GM21717 (cell line): Measurements from ENCODE around the gene IDH2.

Experiments used
- ATAC-seq: cut with Tn5 transposase; IDR thresholded peaks from one replicate; pipeline ENCODE4 v1.9.1; 2021; ENCODE audit warnings: mild to moderate bottlenecking, moderate library complexity; ENCODE audit not compliant: unreplicated experiment

The IDH2 gene

GRCh38 chr15:90064911-90065681 is 37.2 kb downstream of the IDH2 start:
- ATAC-seq, result no peak

- ATAC-seq, result no peak
Observed at GRCh38 chr15:90063770-90064247, 38.5 kb downstream of the IDH2 start.

GRCh38 chr15:90062973-90063769 is 39.1 kb downstream of the IDH2 start:
- ATAC-seq, result no peak

- ATAC-seq, result no peak
Observed at GRCh38 chr15:90062462-90062932, 39.8 kb downstream of the IDH2 start.

- ATAC-seq, result no peak
Observed at GRCh38 chr15:90062023-90062442, 40.2 kb downstream of the IDH2 start.

- no peak for ATAC-seq
Observed at GRCh38 chr15:90060797-90061196, 41.5 kb downstream of the IDH2 start.

- peak; percentile 87 for ATAC-seq
Observed at GRCh38 chr15:90059208-90059985, 42.9 kb downstream of the IDH2 start.

- no peak for ATAC-seq
Observed at GRCh38 chr15:90058775-90059174, 43.5 kb downstream of the IDH2 start.

GRCh38 chr15:90058308-90058707 is 44.0 kb downstream of the IDH2 start:
- no peak for ATAC-seq

- no peak for ATAC-seq
Observed at GRCh38 chr15:90056529-90056928, 45.7 kb downstream of the IDH2 start.

- no peak for ATAC-seq
Observed at GRCh38 chr15:90055182-90055581, 47.1 kb downstream of the IDH2 start.

GRCh38 chr15:90054618-90055097 is 47.6 kb downstream of the IDH2 start:
- ATAC-seq, result no peak

- ATAC-seq, result no peak
Observed at GRCh38 chr15:90053685-90054466, 48.4 kb downstream of the IDH2 start.

- no peak for ATAC-seq
Observed at GRCh38 chr15:90051874-90052273, 50.4 kb downstream of the IDH2 start.

- ATAC-seq, result no peak
Observed at GRCh38 chr15:90049666-90050604, 52.3 kb downstream of the IDH2 start.

GRCh38 chr15:90049030-90049429 is 53.2 kb downstream of the IDH2 start:
- no peak for ATAC-seq

- no peak for ATAC-seq
Observed at GRCh38 chr15:90047956-90048575, 54.2 kb downstream of the IDH2 start.

GRCh38 chr15:90046911-90047392 is 55.3 kb downstream of the IDH2 start:
- ATAC-seq, result no peak
